ENCODE measurements around the gene AKT1. TPM values are rescaled to one million over a fixed set of nuclear protein-coding genes. Genes with fewer than 3 reads are reported as not detected.

AKT1 gene
- total and polyA plus RNA-seq, 2 experiments from 2014 or later: 19.2 to 78.7 TPM

DNA sequence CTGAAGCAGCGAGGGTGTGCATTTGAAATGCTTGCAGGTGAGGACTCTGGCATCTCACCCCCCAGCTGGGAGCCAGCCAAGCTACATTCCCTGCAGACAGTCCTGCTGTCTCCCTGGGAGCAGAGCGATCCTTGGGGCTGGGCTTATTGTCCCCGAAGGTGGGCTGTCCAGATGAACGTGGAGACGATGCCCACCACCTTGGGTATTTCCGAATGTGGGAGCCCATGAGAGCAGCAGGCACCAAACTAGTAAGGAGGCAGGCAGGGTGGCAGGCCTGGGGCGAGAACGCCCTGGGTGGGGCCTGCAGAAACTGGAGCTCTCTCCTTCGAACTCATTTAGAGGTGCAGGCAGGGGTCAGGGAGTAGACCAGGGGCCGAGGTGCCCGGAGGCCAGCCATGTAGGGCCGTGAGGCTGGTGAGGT, 23.8 kb upstream of the AKT1 start:
- Histone ChIP-seq H4K20me1 (replicated peaks; ENCODE audit: insufficient read depth) (no peaks in the 10 kb centered on the region; the same call in 1 of the 2 replicates), H3K4me2 (no peak overlapping the region), H2AFZ (no peak overlapping the region), H3K4me1 (ENCODE audit: insufficient read depth) (peaks cover 9% of the 10 kb centered on the region), H3K79me2 (replicated peaks; ENCODE audit: insufficient read depth) (0 out of 2 replicates have a peak, but pooled peaks cover 4% of the 10 kb centered on the region), H3K4me3 (no peak overlapping the region), H3K9me2 (ENCODE audit: insufficient read depth) (peaks cover 8% of the 10 kb centered on the region), H3K27me3 (ENCODE audit: insufficient read depth) (peaks cover 14% of the 10 kb centered on the region), H3K36me3 (ENCODE audit: insufficient read depth) (no peaks in the 10 kb centered on the region; the same call in 1 of the 2 replicates), H3K27ac (ENCODE audit: low read depth) (no peak overlapping the region), H3F3A (replicated peaks; ENCODE audit: low read depth) (no peaks in the 10 kb centered on the region)
- DNase-seq (ENCODE audit: low spot score) (no peak), ATAC-seq (no peak)
- Mint-ChIP-seq H3K9me3 (peaks cover 5% of the 10 kb centered on the region; the same call in 2 of the 3 replicates), H3K4me1 (peaks cover 6% of the 10 kb centered on the region; the same call in 2 of the 3 replicates), H3K36me3 (ENCODE audit: low read depth) (peaks cover 7% of the 10 kb centered on the region), H3K27me3 (ENCODE audit: insufficient read depth, low read depth, poor library complexity) (peaks cover 25% of the 10 kb centered on the region), H3K27ac (no peak overlapping the region), H3K4me3 (no peak overlapping the region)
- TF ChIP-seq, protein P1, sequence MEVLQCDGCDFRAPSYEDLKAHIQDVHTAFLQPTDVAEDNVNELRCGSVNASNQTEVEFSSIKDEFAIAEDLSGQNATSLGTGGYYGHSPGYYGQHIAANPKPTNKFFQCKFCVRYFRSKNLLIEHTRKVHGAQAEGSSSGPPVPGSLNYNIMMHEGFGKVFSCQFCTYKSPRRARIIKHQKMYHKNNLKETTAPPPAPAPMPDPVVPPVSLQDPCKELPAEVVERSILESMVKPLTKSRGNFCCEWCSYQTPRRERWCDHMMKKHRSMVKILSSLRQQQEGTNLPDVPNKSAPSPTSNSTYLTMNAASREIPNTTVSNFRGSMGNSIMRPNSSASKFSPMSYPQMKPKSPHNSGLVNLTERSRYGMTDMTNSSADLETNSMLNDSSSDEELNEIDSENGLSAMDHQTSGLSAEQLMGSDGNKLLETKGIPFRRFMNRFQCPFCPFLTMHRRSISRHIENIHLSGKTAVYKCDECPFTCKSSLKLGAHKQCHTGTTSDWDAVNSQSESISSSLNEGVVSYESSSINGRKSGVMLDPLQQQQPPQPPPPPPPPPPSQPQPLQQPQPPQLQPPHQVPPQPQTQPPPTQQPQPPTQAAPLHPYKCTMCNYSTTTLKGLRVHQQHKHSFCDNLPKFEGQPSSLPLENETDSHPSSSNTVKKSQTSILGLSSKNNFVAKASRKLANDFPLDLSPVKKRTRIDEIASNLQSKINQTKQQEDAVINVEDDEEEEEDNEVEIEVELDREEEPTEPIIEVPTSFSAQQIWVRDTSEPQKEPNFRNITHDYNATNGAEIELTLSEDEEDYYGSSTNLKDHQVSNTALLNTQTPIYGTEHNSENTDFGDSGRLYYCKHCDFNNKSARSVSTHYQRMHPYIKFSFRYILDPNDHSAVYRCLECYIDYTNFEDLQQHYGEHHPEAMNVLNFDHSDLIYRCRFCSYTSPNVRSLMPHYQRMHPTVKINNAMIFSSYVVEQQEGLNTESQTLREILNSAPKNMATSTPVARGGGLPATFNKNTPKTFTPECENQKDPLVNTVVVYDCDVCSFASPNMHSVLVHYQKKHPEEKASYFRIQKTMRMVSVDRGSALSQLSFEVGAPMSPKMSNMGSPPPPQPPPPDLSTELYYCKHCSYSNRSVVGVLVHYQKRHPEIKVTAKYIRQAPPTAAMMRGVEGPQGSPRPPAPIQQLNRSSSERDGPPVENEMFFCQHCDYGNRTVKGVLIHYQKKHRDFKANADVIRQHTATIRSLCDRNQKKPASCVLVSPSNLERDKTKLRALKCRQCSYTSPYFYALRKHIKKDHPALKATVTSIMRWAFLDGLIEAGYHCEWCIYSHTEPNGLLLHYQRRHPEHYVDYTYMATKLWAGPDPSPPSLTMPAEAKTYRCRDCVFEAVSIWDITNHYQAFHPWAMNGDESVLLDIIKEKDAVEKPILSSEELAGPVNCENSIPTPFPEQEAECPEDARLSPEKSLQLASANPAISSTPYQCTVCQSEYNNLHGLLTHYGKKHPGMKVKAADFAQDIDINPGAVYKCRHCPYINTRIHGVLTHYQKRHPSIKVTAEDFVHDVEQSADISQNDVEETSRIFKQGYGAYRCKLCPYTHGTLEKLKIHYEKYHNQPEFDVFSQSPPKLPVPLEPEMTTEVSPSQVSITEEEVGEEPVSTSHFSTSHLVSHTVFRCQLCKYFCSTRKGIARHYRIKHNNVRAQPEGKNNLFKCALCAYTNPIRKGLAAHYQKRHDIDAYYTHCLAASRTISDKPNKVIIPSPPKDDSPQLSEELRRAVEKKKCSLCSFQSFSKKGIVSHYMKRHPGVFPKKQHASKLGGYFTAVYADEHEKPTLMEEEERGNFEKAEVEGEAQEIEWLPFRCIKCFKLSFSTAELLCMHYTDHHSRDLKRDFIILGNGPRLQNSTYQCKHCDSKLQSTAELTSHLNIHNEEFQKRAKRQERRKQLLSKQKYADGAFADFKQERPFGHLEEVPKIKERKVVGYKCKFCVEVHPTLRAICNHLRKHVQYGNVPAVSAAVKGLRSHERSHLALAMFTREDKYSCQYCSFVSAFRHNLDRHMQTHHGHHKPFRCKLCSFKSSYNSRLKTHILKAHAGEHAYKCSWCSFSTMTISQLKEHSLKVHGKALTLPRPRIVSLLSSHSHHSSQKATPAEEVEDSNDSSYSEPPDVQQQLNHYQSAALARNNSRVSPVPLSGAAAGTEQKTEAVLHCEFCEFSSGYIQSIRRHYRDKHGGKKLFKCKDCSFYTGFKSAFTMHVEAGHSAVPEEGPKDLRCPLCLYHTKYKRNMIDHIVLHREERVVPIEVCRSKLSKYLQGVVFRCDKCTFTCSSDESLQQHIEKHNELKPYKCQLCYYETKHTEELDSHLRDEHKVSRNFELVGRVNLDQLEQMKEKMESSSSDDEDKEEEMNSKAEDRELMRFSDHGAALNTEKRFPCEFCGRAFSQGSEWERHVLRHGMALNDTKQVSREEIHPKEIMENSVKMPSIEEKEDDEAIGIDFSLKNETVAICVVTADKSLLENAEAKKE (CRISPR knock-in tag; IDR thresholded peaks at IDR 0.05): no peak
- TF ChIP-seq, protein P2, sequence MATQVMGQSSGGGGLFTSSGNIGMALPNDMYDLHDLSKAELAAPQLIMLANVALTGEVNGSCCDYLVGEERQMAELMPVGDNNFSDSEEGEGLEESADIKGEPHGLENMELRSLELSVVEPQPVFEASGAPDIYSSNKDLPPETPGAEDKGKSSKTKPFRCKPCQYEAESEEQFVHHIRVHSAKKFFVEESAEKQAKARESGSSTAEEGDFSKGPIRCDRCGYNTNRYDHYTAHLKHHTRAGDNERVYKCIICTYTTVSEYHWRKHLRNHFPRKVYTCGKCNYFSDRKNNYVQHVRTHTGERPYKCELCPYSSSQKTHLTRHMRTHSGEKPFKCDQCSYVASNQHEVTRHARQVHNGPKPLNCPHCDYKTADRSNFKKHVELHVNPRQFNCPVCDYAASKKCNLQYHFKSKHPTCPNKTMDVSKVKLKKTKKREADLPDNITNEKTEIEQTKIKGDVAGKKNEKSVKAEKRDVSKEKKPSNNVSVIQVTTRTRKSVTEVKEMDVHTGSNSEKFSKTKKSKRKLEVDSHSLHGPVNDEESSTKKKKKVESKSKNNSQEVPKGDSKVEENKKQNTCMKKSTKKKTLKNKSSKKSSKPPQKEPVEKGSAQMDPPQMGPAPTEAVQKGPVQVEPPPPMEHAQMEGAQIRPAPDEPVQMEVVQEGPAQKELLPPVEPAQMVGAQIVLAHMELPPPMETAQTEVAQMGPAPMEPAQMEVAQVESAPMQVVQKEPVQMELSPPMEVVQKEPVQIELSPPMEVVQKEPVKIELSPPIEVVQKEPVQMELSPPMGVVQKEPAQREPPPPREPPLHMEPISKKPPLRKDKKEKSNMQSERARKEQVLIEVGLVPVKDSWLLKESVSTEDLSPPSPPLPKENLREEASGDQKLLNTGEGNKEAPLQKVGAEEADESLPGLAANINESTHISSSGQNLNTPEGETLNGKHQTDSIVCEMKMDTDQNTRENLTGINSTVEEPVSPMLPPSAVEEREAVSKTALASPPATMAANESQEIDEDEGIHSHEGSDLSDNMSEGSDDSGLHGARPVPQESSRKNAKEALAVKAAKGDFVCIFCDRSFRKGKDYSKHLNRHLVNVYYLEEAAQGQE (IDR thresholded peaks at IDR 0.05; ENCODE audit: unreplicated experiment): no peak

All from GM23338 (cell line).